ENCODE data around the gene U2SURP.
"Not testable (repeated sequence)": the region's sequence is repeated elsewhere in the genome, so short reads cannot be mapped to it uniquely, and the experiment has no call there.

U2SURP gene

GRCh38 chr3:143067201-143067600, 65.8 kb downstream of the U2SURP start:
- Histone ChIP-seq H3K4me1 (ENCODE audit: control insufficient read depth, insufficient read depth, low read length) (no peaks in the 10 kb centered on the region), H3K4me3 (ENCODE audit: insufficient read depth, low read depth, low read length) (no peak overlapping the region), H3K27ac (ENCODE audit: insufficient read depth, low read depth, low read length, poor library complexity, severe bottlenecking) (no peak overlapping the region), H3K36me3 (ENCODE audit: control insufficient read depth, insufficient read depth, low read length) (no peaks in the 10 kb centered on the region), H3K9me3 (ENCODE audit: control insufficient read depth, low read length) (no peaks in the 10 kb centered on the region), H3K27me3 (ENCODE audit: control insufficient read depth, insufficient read depth, low read length, poor library complexity, severe bottlenecking) (no peaks in the 10 kb centered on the region)
- WGBS, 2 experiments = 92 to 95% methylated on average over 3 of the region's 3 CpGs

- Histone ChIP-seq H3K27me3 (ENCODE audit: control insufficient read depth, insufficient read depth, low read length, poor library complexity, severe bottlenecking) (no peaks in the 10 kb centered on the region), H3K27ac (ENCODE audit: insufficient read depth, low read depth, low read length, poor library complexity, severe bottlenecking) (no peak overlapping the region), H3K4me1 (ENCODE audit: control insufficient read depth, insufficient read depth, low read length) (no peaks in the 10 kb centered on the region), H3K4me3 (ENCODE audit: insufficient read depth, low read depth, low read length) (no peak overlapping the region), H3K9me3 (ENCODE audit: control insufficient read depth, low read length) (no peaks in the 10 kb centered on the region), H3K36me3 (ENCODE audit: control insufficient read depth, insufficient read depth, low read length) (no peaks in the 10 kb centered on the region)
- 49 to 55% methylated on average over 5 of the region's 5 CpGs for WGBS, 2 experiments
Measured at GRCh38 chr3:143068059-143068458, 66.7 kb downstream of the U2SURP start.

- Histone ChIP-seq H3K27ac (ENCODE audit: insufficient read depth, low read depth, low read length, poor library complexity, severe bottlenecking) (no peak overlapping the region), H3K36me3 (ENCODE audit: control insufficient read depth, insufficient read depth, low read length) (no peaks in the 10 kb centered on the region), H3K4me3 (ENCODE audit: insufficient read depth, low read depth, low read length) (no peak overlapping the region), H3K27me3 (ENCODE audit: control insufficient read depth, insufficient read depth, low read length, poor library complexity, severe bottlenecking) (no peaks in the 10 kb centered on the region), H3K9me3 (ENCODE audit: control insufficient read depth, low read length) (no peaks in the 10 kb centered on the region), H3K4me1 (ENCODE audit: control insufficient read depth, insufficient read depth, low read length) (no peaks in the 10 kb centered on the region)
- 19 to 29% methylated on average over 3 of the region's 3 CpGs for WGBS, 2 experiments
Measured at GRCh38 chr3:143070977-143071551, 69.7 kb downstream of the U2SURP start.

- Histone ChIP-seq H3K4me3 (ENCODE audit: insufficient read depth, low read depth, low read length) (no peak overlapping the region), H3K27ac (ENCODE audit: insufficient read depth, low read depth, low read length, poor library complexity, severe bottlenecking) (no peak overlapping the region), H3K4me1 (ENCODE audit: control insufficient read depth, insufficient read depth, low read length) (no peaks in the 10 kb centered on the region), H3K9me3 (ENCODE audit: control insufficient read depth, low read length) (no peaks in the 10 kb centered on the region), H3K27me3 (ENCODE audit: control insufficient read depth, insufficient read depth, low read length, poor library complexity, severe bottlenecking) (no peaks in the 10 kb centered on the region), H3K36me3 (ENCODE audit: control insufficient read depth, insufficient read depth, low read length) (no peaks in the 10 kb centered on the region)
- WGBS, 2 experiments = 91 to 92% methylated on average over 6 of the region's 6 CpGs
Measured at GRCh38 chr3:143071776-143072175, 70.4 kb downstream of the U2SURP start.

- not testable (repeated sequence) for H3K27me3 ChIP-seq (ENCODE audit: control insufficient read depth, insufficient read depth, low read length, poor library complexity, severe bottlenecking); H3K4me3 ChIP-seq (ENCODE audit: insufficient read depth, low read depth, low read length); H3K4me1 ChIP-seq (ENCODE audit: control insufficient read depth, insufficient read depth, low read length); H3K27ac ChIP-seq (ENCODE audit: insufficient read depth, low read depth, low read length, poor library complexity, severe bottlenecking); H3K36me3 ChIP-seq (ENCODE audit: control insufficient read depth, insufficient read depth, low read length); H3K9me3 ChIP-seq (ENCODE audit: control insufficient read depth, low read length)
- 90 to 93% methylated on average over 12 of the region's 12 CpGs for WGBS, 2 experiments
Measured at GRCh38 chr3:143072298-143073020, 71.1 kb downstream of the U2SURP start.

GRCh38 chr3:143073541-143073940, 72.2 kb downstream of the U2SURP start:
- H3K4me3 ChIP-seq (ENCODE audit: insufficient read depth, low read depth, low read length); H3K36me3 ChIP-seq (ENCODE audit: control insufficient read depth, insufficient read depth, low read length); H3K27ac ChIP-seq (ENCODE audit: insufficient read depth, low read depth, low read length, poor library complexity, severe bottlenecking); H3K9me3 ChIP-seq (ENCODE audit: control insufficient read depth, low read length); H3K27me3 ChIP-seq (ENCODE audit: control insufficient read depth, insufficient read depth, low read length, poor library complexity, severe bottlenecking); H3K4me1 ChIP-seq (ENCODE audit: control insufficient read depth, insufficient read depth, low read length): not testable (repeated sequence)
- 88 to 92% methylated on average over 11 of the region's 15 CpGs for WGBS, 2 experiments

GRCh38 chr3:143073983-143074382, 72.6 kb downstream of the U2SURP start:
- not testable (repeated sequence) for H3K9me3 ChIP-seq (ENCODE audit: control insufficient read depth, low read length); H3K36me3 ChIP-seq (ENCODE audit: control insufficient read depth, insufficient read depth, low read length); H3K4me3 ChIP-seq (ENCODE audit: insufficient read depth, low read depth, low read length); H3K4me1 ChIP-seq (ENCODE audit: control insufficient read depth, insufficient read depth, low read length); H3K27ac ChIP-seq (ENCODE audit: insufficient read depth, low read depth, low read length, poor library complexity, severe bottlenecking); H3K27me3 ChIP-seq (ENCODE audit: control insufficient read depth, insufficient read depth, low read length, poor library complexity, severe bottlenecking)
- WGBS, 2 experiments = 68 to 100% methylated on average over 1 to 3 of the region's 5 CpGs

GRCh38 chr3:143078883-143079282, 77.5 kb downstream of the U2SURP start:
- Histone ChIP-seq H3K4me3 (ENCODE audit: insufficient read depth, low read depth, low read length) (no peak overlapping the region), H3K9me3 (ENCODE audit: control insufficient read depth, low read length) (no peaks in the 10 kb centered on the region), H3K27me3 (ENCODE audit: control insufficient read depth, insufficient read depth, low read length, poor library complexity, severe bottlenecking) (no peaks in the 10 kb centered on the region), H3K27ac (ENCODE audit: insufficient read depth, low read depth, low read length, poor library complexity, severe bottlenecking) (no peak overlapping the region), H3K36me3 (ENCODE audit: control insufficient read depth, insufficient read depth, low read length) (no peaks in the 10 kb centered on the region), H3K4me1 (ENCODE audit: control insufficient read depth, insufficient read depth, low read length) (no peaks in the 10 kb centered on the region)
- 90 to 93% methylated on average over 4 of the region's 4 CpGs for WGBS, 2 experiments

GRCh38 chr3:143080196-143080595, 78.8 kb downstream of the U2SURP start:
- H3K36me3 ChIP-seq (ENCODE audit: control insufficient read depth, insufficient read depth, low read length) = no peaks in the 10 kb centered on the region
- no peaks in the 10 kb centered on the region for H3K27me3 ChIP-seq (ENCODE audit: control insufficient read depth, insufficient read depth, low read length, poor library complexity, severe bottlenecking)
- H3K4me1 ChIP-seq (ENCODE audit: control insufficient read depth, insufficient read depth, low read length) = no peaks in the 10 kb centered on the region
- H3K9me3 ChIP-seq (ENCODE audit: control insufficient read depth, low read length) = no peaks in the 10 kb centered on the region
- 93 to 96% methylated on average over 5 of the region's 5 CpGs for WGBS, 2 experiments
- H3K27ac ChIP-seq (ENCODE audit: insufficient read depth, low read depth, low read length, poor library complexity, severe bottlenecking) = no peak overlapping the region
- H3K4me3 ChIP-seq (ENCODE audit: insufficient read depth, low read depth, low read length) = no peak overlapping the region

- 100% methylated on average over 1 of the region's 1 CpG; no CpG with 5 or more reads in 1 of the 2 experiments for WGBS, 2 experiments
- Histone ChIP-seq H3K27me3 (ENCODE audit: control insufficient read depth, insufficient read depth, low read length, poor library complexity, severe bottlenecking) (no peaks in the 10 kb centered on the region), H3K27ac (ENCODE audit: insufficient read depth, low read depth, low read length, poor library complexity, severe bottlenecking) (no peak overlapping the region), H3K4me1 (ENCODE audit: control insufficient read depth, insufficient read depth, low read length) (no peaks in the 10 kb centered on the region), H3K4me3 (ENCODE audit: insufficient read depth, low read depth, low read length) (no peak overlapping the region), H3K36me3 (ENCODE audit: control insufficient read depth, insufficient read depth, low read length) (no peaks in the 10 kb centered on the region), H3K9me3 (ENCODE audit: control insufficient read depth, low read length) (no peaks in the 10 kb centered on the region)
Measured at GRCh38 chr3:143081365-143081764, 80.0 kb downstream of the U2SURP start.

All from ectodermal cell (in vitro differentiated cells).